Glutamatergic neuron (in vitro differentiated cells): Measurements from ENCODE around the gene PPFIBP2. TPM values are rescaled to one million over a fixed set of nuclear protein-coding genes. Genes with fewer than 3 reads are reported as not detected.

Experiments
- DNase-seq: peaks from one replicate; pipeline ENCODE4 v3.0.0; 2022
- H3K27ac Mint-ChIP-seq: one replicate; pipeline ENCODE4 v1.8.0; 2020; ENCODE audit warnings: mild to moderate bottlenecking, mixed read lengths, inconsistent platforms; ENCODE audit not compliant: unreplicated experiment
- H3K27me3 Mint-ChIP-seq: one replicate; pipeline ENCODE4 v1.8.0; 2020; ENCODE audit warnings: mild to moderate bottlenecking, moderate library complexity, mixed read lengths, inconsistent platforms; ENCODE audit not compliant: unreplicated experiment
- H3K36me3 Mint-ChIP-seq: one replicate; pipeline ENCODE4 v1.8.0; 2020; ENCODE audit warnings: mild to moderate bottlenecking, mixed read lengths, inconsistent platforms; ENCODE audit not compliant: unreplicated experiment
- H3K4me1 Mint-ChIP-seq: one replicate; pipeline ENCODE4 v1.8.0; 2020; ENCODE audit warnings: mild to moderate bottlenecking, low read depth, mixed read lengths, inconsistent platforms; ENCODE audit not compliant: unreplicated experiment
- H3K4me3 Mint-ChIP-seq: one replicate; pipeline ENCODE4 v1.8.0; 2020; ENCODE audit warnings: mild to moderate bottlenecking, mixed read lengths, inconsistent platforms; ENCODE audit not compliant: unreplicated experiment
- H3K9me3 Mint-ChIP-seq: one replicate; pipeline ENCODE4 v1.8.0; 2020; ENCODE audit warnings: mild to moderate bottlenecking, moderate library complexity, mixed read lengths, inconsistent platforms; ENCODE audit not compliant: unreplicated experiment
- total RNA-seq: library from RNA; stranded (reverse); fragmentation: NEBNext Ultra II Directional; extraction: Animal tissue kit (Norgen Biotek cat#: 25700); gene quantifications from one replicate; pipeline ENCODE4 v1.2.1, GENCODE V29; 2021; ENCODE audit not compliant: unreplicated experiment
- TF ChIP-seq, protein P1 (sequence below): fragments of 200-600 bp; sonication (generic); IDR thresholded peaks from one replicate; pipeline ENCODE4 v1.5.0; 2021; ENCODE audit not compliant: partially characterized antibody, unreplicated experiment

The PPFIBP2 gene
- total RNA-seq, 1 donor from 2014 or later, result 1.5 TPM

DNA sequence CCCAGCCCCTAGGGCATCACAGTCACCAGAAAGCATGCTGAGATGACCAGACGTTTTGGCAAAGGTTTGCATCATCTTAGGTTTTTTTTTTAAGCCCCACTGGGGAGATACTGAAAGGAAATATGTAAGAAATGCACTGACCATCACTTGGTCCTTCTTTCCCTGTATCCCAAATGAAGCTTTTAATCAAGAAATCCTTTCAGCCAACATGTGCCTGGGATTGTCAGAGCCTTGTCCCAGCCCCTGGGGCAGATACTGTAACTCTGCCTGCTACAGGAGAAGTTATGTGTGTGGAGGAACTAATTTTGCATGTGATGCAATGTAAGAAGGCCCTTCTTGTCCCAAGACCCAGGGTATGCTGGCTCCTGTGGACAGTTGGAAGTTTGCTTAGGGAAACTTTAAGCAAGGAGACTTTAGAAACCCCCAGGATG is 65.6 kb downstream of the PPFIBP2 start:
- Mint-ChIP-seq H3K27ac (no peak overlapping the region), H3K36me3 (no peaks in the 10 kb centered on the region), H3K27me3 (peaks cover 2% of the 10 kb centered on the region), H3K4me1 (peaks cover 17% of the 10 kb centered on the region), H3K9me3 (peaks cover 4% of the 10 kb centered on the region), H3K4me3 (no peak overlapping the region)
- TF ChIP-seq, protein P1, sequence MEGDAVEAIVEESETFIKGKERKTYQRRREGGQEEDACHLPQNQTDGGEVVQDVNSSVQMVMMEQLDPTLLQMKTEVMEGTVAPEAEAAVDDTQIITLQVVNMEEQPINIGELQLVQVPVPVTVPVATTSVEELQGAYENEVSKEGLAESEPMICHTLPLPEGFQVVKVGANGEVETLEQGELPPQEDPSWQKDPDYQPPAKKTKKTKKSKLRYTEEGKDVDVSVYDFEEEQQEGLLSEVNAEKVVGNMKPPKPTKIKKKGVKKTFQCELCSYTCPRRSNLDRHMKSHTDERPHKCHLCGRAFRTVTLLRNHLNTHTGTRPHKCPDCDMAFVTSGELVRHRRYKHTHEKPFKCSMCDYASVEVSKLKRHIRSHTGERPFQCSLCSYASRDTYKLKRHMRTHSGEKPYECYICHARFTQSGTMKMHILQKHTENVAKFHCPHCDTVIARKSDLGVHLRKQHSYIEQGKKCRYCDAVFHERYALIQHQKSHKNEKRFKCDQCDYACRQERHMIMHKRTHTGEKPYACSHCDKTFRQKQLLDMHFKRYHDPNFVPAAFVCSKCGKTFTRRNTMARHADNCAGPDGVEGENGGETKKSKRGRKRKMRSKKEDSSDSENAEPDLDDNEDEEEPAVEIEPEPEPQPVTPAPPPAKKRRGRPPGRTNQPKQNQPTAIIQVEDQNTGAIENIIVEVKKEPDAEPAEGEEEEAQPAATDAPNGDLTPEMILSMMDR, result no peak
- no peak for DNase-seq

DNA sequence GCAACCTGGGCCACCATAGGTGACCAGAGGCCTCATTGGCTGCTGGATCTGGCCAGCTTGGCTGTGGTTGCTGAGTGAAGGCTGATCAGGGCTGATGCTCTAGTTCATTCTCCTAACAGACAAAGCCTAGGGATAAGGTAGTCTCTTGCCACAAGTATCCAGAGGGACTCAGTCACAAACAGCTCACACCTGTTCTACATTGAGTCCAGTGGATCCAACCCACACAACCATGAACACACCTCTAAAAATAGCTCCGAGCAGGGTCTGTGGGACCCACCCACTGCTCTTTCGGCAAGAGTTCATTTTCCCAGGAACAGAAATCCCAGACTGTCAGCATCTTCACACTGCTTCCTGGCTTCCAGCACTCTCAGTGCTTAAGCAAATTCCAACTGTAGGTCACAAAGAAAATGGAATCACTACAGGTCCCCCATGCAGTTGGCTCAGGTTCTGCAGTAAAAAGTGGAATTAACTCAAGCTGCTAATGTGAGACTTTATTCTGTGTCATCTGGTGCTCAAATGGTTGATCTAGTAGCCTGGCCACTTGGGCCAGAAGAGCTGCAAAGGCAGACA is 67.3 kb downstream of the PPFIBP2 start:
- Mint-ChIP-seq H3K27ac (no peak overlapping the region), H3K36me3 (no peaks in the 10 kb centered on the region), H3K27me3 (peaks cover 2% of the 10 kb centered on the region), H3K4me1 (peaks cover 15% of the 10 kb centered on the region), H3K4me3 (no peak overlapping the region), H3K9me3 (no peaks in the 10 kb centered on the region)
- TF ChIP-seq, protein P1, result no peak
- DNase-seq, result no peak

- no peaks in the 10 kb centered on the region for H3K36me3 Mint-ChIP-seq
- TF ChIP-seq, protein P1, result no peak
- H3K4me3 Mint-ChIP-seq, result no peak overlapping the region
- no peaks in the 10 kb centered on the region for H3K9me3 Mint-ChIP-seq
- no peak for DNase-seq
- no peaks in the 10 kb centered on the region for H3K27me3 Mint-ChIP-seq
- H3K4me1 Mint-ChIP-seq, result peaks cover 9% of the 10 kb centered on the region
- H3K27ac Mint-ChIP-seq, result no peak overlapping the region
Measured at GRCh38 chr11:7582338-7582985, 68.7 kb downstream of the PPFIBP2 start.

- TF ChIP-seq, protein P1, result no peak
- Mint-ChIP-seq H3K9me3 (no peaks in the 10 kb centered on the region), H3K36me3 (no peaks in the 10 kb centered on the region), H3K4me1 (peaks cover 2% of the 10 kb centered on the region), H3K4me3 (no peak overlapping the region), H3K27me3 (no peaks in the 10 kb centered on the region), H3K27ac (no peak overlapping the region)
- no peak for DNase-seq
Measured at GRCh38 chr11:7583248-7583647, 69.4 kb downstream of the PPFIBP2 start.

GRCh38 chr11:7584910-7585309 is 71.1 kb downstream of the PPFIBP2 start:
- no peak for DNase-seq
- Mint-ChIP-seq H3K27me3 (no peaks in the 10 kb centered on the region), H3K36me3 (no peaks in the 10 kb centered on the region), H3K9me3 (no peaks in the 10 kb centered on the region), H3K27ac (no peak overlapping the region), H3K4me3 (no peak overlapping the region), H3K4me1 (peaks cover 1% of the 10 kb centered on the region)
- TF ChIP-seq, protein P1, result no peak
